HG03280 (cell line): ENCODE measurements around the gene TPM4.
"Not testable (repeated sequence)": the region's sequence is repeated elsewhere in the genome, so short reads cannot be mapped to it uniquely, and the experiment has no call there.

Experiments used
- ATAC-seq: cut with Tn5 transposase; IDR thresholded peaks from one replicate; pipeline ENCODE4 v1.9.1; 2021; ENCODE audit warnings: mild to moderate bottlenecking, moderate library complexity; ENCODE audit not compliant: unreplicated experiment

TPM4 gene

GRCh38 chr19:16070366-16070990, 5.8 kb upstream of the TPM4 start:
- ATAC-seq: no peak

- ATAC-seq: no peak
Observed at GRCh38 chr19:16071072-16071691, 5.1 kb upstream of the TPM4 start.

- ATAC-seq: no peak
Observed at GRCh38 chr19:16073481-16073880, 2.8 kb upstream of the TPM4 start.

GRCh38 chr19:16073988-16074387, 2.3 kb upstream of the TPM4 start:
- no peak for ATAC-seq

- ATAC-seq: no peak
Observed at GRCh38 chr19:16074488-16075365, 1.6 kb upstream of the TPM4 start.

GRCh38 chr19:16075430-16076153, 703 bp upstream of the TPM4 start:
- ATAC-seq: no peak

GRCh38 chr19:16076958-16077611, 790 bp downstream of the TPM4 start:
- ATAC-seq: no peak

- no peak for ATAC-seq
Observed at GRCh38 chr19:16077984-16078758, 1.9 kb downstream of the TPM4 start.

- no peak for ATAC-seq
Observed at GRCh38 chr19:16078759-16079707, 2.7 kb downstream of the TPM4 start.

- ATAC-seq: no peak
Observed at GRCh38 chr19:16084067-16084685, 7.9 kb downstream of the TPM4 start.

GRCh38 chr19:16085115-16085514, 8.8 kb downstream of the TPM4 start:
- ATAC-seq: no peak

- ATAC-seq: not testable (repeated sequence)
Observed at GRCh38 chr19:16087404-16087803, 11.1 kb downstream of the TPM4 start.

GRCh38 chr19:16087940-16088339, 11.6 kb downstream of the TPM4 start:
- no peak for ATAC-seq

- ATAC-seq: no peak
Observed at GRCh38 chr19:16088351-16089009, 12.2 kb downstream of the TPM4 start.

GRCh38 chr19:16089010-16089846, 12.9 kb downstream of the TPM4 start:
- ATAC-seq: no peak

GRCh38 chr19:16091546-16092475, 15.5 kb downstream of the TPM4 start:
- no peak for ATAC-seq
